AG08395 (cell line): ENCODE data around the gene SF1.
"Not testable (repeated sequence)": the region's sequence is repeated elsewhere in the genome, so short reads cannot be mapped to it uniquely, and the experiment has no call there.

ENCODE experiments used
- DNase-seq: peaks from one replicate; pipeline ENCODE4 v3.0.0; 2012; ENCODE audit warnings: mixed read lengths, low spot score

The SF1 gene, protein sequence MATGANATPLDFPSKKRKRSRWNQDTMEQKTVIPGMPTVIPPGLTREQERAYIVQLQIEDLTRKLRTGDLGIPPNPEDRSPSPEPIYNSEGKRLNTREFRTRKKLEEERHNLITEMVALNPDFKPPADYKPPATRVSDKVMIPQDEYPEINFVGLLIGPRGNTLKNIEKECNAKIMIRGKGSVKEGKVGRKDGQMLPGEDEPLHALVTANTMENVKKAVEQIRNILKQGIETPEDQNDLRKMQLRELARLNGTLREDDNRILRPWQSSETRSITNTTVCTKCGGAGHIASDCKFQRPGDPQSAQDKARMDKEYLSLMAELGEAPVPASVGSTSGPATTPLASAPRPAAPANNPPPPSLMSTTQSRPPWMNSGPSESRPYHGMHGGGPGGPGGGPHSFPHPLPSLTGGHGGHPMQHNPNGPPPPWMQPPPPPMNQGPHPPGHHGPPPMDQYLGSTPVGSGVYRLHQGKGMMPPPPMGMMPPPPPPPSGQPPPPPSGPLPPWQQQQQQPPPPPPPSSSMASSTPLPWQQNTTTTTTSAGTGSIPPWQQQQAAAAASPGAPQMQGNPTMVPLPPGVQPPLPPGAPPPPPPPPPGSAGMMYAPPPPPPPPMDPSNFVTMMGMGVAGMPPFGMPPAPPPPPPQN

DNA sequence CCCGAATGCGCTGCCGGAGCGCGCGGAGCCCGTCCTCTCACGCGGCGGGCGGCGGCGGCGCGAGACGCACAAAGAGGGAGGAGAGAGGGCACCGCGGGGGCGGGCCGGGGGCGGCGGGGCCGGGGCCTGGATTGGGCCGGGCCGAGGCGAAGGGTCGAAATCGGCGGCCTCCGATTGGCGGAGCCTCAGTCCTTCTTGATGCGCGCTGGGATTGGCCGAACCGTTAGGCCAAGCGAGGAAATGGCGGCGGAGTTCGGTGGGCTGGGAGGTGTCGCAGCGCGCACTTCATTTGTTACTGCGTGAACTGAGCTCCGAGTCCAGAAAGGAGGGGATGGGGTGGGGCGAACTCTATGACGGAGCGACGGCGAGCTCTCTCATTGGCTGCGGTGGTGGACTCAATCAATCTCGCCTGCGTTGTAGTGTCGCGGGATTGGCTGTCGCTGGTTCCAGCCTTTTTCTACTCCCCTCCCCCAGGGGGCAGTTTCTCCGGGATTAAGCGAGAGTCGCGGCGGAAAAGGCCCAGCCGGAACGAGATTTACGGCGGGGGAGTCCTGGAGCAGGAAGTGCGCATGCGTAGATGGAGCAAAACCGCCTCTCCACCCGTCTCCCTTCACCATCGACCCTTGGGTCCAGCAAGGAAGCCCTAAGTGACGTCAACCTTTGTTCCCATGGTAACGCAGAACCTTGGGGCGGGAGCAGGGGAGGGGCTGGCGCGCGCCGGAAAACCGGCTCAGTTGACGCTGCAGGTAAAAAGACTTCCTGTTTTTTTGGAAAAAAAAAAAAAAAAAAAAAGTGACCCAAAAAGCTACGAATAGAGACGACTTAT, at the start of gene SF1:
Gene SF1, minus strand, starts transcription at position 70 of the 826 bp plus-strand sequence. CDS start 150 bp downstream, outside the sequence.
- peak; percentile 99 for DNase-seq

DNA sequence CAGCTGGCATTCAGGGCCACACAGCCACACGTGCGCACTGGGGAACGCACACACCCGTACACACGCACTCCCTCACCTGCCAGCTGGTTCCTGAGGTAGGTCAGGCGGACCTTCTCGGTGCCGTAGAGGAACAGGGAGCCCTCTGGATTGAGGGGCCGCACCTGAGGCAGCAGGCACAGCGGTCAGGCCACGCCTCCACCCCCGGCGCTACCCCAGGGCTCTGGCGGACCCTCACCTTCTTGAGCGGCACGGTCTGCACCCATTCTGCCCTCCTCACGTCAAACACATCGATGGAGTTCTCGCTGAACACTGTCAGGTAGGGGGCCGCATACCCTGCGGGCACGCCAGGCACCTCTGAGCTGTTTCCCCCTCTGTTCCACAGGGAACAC, 49.1 kb upstream of the SF1 start:
- no peak for DNase-seq

DNA sequence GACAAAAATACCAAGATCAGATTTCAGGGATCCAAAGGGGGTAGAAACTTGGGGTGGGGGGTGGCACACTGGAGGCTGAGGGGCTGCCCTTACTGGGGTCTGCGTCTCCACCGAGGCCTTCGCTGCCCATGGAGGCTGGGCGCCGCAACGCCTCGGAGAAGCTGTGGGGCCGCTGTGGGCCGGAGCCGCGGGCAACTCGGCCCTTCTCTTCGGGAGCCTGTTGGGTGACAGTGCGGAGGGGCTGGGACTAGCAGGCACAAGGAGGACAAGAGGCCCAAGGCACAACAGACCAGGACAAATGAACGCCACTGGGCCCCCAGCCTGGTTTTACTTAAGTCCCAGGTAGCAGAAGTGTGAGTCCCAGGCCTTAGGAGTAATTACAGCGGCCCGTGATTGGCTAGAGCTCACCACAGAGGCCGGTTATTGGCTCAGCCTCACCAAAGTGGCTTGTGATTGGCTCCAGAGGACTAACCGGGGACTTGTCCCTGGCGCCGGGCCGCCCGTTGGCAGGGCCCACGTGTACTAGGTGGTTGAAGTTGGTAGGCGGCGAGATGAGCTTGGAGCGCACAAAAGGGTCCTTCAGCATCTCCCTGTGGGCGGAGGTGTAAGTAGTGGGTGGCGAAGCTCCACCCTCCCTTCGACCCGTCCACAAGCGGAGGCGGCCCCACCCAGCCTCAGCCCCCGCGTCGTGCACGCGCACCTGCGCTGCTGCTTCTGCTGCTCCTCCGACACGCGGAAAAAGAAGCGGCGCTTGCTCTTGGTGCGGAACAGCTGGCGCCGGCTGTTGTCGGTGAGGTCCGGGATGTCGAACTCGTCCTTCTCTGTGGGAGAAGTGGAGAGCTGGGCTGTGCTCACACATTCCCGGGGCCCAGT, 48.5 kb upstream of the SF1 start:
- DNase-seq: no peak

DNA sequence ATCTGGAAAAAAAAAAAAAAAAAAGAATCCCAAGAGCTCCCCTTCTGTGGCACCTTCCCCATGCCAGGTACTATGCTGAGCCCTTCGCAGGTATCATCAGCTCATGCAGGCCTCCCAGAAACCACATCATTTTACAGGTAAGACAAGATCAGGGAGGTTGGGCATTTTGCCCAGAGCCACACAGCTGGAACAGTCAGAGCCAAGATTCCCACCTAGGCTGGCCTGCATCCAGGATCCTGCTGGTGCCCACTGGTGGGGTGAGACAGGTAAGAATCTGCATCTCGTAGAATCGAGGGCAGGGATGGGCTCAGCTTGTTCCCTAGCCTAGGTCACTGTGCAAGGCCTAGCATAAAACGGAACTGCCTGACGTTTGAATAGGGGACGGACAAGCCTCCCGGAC, 47.7 kb upstream of the SF1 start:
- DNase-seq: no peak

DNA sequence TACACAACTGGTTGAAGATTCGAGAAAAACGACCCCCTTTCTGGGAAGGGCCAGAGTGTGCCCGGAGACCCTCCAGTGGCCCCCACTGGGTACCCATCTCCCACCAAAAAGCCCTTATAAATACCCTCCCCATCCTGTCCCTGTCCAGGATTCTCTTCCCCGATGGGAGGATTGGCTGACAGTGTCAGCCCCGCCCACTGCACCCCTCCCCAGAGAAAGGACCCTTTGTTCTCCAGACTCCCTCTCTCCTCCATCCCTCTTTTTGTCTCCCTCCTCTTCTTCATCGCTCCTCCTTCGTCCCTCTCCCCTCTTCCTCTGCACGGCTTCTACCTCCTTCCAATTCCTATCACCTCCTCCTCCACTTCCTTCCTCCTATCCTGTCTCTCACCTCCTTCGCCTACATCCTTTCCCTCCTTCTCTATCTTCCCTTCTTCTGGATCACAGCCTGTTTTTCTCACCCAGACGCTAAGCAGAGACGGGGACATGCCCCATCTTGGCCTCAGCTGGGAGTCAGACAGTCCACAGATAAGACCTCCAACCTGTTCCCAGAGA, 45.3 kb upstream of the SF1 start:
- DNase-seq: no peak

DNA sequence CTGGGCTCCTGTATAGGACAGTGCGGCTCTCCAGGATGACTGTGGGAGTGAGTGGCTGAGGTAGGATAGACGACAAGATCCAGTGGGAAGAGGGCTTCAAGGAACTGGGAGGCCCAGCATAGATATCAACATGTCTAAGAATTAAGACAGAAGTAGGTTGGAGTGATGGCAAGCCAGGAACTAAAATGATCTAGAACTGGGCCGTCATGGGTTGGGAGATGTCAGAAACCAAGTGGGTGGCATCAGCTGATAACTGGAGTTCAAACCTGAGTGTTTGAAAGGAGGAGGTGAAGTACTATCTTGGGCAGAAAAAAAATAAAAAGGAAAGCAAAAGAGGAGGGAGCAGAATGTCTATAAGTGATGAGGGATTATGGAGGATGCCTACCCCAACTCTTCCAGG, 39.1 kb upstream of the SF1 start:
- DNase-seq: no peak

DNA sequence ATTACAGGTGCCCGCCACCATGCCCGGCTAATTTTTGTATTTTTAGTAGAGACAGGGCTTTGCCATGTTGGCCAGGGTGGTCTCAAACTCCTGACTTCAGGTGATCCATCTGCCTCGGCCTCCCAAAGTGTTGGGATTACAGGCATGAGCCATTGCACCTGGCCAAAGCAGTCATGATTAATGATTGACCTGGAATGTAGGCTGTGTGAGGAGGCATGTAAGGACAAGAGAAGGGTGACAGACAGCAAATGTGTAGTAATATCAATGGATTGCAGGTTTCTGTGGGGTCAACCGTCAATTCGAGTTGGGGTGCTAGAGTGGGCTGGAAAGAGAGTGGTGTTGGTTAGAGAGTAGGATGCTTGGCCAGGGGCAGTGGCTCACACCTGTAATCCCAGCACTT, 37.1 kb upstream of the SF1 start:
- DNase-seq: not testable (repeated sequence)

DNA sequence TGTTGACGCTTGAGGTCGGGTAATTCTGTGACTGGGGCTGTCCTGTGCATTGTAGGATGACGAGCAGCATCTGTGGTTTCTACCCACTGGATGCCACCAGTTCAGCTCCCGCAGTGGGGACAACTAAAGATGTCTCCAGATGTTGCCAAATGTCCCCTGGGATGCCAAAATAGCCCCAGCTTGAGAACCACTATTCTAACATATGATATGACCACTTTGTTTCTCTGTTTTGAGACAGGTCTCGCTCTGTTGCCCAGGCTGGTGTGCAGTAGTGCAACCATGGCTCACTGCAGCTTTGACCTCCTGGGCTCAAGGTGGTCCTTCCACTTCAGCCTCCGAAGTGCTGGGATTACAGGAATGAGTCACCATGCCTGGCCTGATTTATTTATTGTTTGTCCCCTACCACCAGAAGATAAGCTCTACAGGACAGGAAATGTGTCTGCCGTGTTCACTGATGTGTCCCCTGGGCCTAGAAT, 36.4 kb upstream of the SF1 start:
- no peak for DNase-seq

DNA sequence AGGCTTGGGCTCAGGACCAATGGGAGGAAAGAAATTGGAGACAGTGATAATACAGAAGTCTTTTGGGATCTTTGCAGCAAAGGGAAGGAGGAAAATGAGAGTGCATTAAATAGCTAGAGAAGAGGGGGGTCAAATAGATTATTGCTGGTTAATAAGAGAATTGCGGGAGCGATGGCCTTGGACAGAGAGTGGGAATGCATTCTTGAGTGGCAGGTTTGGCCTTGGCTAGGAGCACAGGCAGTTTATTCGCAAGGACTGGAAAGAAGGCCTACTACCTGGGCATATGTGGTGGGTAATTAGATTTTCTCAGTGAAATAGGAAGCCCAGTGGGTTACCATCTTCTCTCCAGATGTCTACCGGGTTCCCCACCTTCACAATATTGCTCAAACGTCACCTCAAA, 35.5 kb upstream of the SF1 start:
- no peak for DNase-seq

DNA sequence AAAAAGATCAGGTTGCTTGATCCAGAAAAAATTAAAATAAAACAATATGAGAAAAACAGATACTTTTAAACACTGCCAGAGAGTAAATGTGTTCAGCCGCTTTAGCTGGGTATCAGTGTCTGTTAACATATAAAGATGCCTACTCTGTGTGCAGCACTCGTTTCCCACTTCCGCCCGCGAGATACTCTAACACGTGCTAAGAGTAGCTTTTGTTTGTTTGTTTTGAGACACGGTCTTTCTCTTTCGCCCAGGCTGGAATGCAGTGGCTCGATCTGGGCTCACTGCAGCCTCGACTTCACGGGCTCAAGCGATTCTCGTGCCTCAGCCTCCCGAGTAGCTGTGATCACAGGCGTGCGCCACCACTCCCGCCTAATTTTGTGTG, 32.5 kb upstream of the SF1 start:
- DNase-seq: no peak

DNA sequence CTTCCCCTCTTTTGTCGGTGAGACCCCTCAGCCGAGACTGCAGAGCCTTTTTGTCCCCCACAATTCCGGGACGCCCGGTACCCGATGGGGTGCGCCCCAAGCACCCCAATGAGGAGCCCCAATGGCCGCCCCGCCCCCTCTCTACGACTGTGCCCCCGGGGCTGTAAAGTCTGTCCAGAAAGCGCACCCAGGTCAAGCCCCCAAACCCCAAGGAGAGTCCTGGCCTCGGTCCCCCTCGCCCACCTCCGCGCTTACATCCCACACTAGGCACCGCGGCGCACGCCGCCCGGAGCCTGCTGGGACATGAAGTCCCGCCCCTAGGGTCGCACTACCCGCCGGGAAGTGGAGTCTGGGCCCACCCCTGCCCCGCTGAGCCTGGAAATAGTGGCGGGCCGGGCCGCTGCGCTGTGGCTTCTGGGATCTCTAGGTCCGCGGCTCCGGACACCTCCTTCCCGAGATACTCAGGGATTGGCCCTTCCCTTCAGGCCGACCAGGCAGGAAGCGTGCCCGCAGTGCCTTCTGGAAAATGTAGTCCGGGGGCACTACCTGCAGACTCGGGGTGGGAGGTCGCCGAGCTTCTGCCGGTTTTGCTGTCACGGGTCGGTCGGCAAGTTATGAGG, 32.0 kb upstream of the SF1 start, which contains the start of gene MEN1:
Gene MEN1, minus strand, starts transcription at position 281 of the 620 bp plus-strand sequence. CDS start 442 bp downstream, outside the sequence.
- peak; percentile 98 for DNase-seq

DNA sequence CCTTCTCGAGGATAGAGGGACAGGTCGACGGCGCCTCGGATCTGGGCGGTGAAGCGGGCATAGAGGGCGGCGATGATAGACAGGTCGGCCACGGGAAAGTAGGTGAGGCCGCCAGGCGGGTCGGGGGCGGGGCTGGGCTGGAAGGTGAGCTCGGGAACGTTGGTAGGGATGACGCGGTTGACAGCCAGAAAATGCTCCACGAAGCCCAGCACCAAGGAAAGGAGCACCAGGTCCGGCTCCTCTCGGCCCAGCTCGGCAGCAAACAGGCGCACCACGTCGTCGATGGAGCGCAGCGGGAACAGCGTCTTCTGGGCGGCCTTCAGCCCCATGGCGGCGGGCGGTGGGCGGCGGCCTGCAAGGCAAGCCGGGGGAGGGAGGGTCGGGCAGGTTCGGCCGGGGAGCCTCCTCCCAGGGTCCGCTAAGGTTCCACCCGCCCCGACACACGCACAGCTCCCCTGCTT, 31.5 kb upstream of the SF1 start:
- DNase-seq: peak; percentile 10

DNA sequence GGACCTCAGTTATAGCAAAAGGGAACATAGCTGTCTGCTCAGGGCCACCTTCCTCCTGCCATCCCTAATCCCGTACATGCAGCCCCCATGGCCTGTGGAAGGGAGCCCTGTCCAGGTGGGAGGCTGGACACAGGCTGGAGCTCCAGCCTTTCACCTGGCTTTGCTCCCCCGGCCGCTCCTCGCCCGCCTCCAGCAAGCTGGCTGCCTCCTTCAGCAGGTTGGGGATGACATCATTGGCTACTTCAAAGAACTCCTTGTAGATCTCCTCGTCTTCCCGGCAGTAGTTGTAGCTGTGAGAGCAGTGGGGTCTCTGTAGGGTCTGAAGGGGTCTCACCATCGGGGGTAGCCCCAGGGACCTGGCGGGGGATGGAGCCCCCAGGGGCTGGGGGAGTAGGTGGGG, 27.1 kb upstream of the SF1 start:
- no peak for DNase-seq

DNA sequence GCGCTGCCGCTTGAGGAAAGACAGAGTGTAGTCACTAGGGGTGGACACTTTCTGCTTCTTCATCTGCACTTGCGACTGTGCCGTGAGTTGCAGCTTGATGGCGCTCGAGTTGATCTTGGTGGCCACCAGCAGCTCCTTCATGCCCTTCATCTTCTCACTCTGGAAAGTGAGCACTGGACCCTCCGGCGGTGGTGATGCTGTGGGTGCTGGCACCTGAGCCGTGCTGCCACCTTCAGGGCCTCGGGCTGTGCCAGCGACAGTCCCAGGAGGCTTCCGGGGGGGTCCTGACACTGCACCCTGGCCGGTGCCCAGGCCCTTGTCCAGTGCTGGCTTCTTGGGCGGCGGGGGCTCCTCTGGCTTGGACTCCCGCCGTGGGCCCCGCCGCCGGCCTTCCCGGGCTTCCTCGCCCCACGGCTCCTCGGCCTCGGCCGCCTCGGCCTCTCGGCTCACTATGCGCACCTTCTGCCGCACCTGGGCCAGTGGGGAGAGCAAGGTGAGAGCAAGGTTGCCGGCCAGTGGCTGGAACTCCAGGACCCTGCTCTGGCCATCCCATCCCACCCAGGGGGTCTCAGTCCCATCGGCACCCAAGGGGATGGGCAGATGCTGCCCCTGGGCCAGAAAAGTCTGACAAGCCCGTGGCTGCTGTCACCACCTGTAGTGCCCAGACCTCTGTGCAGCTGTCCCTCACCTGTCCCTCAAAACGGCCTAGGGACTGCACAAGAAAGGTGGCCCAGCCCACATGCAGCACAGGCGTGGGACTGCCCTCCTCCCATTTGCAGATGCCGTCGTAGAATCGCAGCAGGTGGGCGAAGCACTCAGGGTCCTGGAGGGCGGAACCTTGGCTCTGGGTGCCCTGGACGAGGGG, 26.2 kb upstream of the SF1 start:
- no peak for DNase-seq

DNA sequence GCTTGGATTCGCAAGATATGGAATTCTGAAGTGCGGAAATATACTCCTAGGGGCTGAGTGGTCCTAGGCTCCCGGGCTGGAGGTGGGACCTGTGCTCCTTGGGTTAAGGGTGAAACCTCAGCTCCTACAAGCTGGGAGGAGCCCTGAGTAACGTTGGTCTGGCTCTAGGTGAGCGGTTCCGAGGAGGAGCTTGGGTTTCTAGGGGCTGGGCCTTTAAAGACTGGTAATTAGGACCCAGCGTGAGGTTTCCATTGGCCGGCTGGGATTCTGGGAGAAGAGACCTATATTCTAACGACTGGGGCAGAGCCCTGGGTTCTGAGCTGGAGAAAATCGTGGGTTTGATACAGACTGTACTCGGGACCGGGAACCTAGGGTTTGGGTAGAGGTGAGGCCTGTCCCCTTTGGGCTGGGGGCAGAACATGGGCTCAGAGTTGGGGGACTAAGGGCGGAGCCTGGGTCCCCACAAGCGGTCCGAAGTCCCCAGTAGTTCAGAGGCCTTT, 25.6 kb upstream of the SF1 start:
- no peak for DNase-seq

DNA sequence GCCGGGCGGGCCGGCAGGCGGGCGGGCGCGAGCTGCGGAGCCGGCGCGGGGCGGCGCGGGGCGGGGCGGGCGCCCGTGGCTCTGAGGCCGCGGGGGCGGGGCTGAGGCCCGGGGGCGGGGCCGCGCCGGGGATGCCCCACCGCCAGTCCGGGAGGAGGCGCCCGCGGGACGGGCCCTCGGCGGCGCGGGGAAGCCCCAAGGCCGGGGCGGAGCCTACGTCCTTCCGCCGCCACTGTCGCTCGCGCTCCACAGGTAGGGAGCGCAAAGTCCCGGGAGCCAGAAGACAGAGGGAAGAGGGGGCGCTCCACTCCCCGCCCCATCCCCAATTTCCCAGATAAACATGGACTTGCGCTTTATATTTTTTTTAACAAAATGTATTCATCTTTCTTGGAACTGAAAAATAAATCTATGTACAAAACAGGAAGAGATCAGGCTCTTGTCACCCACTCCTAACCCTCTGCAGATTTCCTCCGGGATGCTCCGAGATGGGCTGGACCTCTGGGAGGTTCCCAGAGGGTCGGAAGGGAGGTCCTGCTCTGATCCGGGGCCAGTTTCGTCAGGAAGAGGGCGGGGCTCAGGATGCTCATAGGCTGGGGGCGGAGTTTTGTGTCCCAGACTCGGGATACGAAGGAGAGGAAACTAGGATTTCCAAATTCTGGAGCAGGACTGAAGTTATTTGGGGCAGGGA, 25.0 kb upstream of the SF1 start, which contains the start of gene MAP4K2:
Gene MAP4K2, minus strand, starts transcription at position 57 of the 688 bp plus-strand sequence. CDS start 65 bp downstream, outside the sequence.
- peak; percentile 96 for DNase-seq

DNA sequence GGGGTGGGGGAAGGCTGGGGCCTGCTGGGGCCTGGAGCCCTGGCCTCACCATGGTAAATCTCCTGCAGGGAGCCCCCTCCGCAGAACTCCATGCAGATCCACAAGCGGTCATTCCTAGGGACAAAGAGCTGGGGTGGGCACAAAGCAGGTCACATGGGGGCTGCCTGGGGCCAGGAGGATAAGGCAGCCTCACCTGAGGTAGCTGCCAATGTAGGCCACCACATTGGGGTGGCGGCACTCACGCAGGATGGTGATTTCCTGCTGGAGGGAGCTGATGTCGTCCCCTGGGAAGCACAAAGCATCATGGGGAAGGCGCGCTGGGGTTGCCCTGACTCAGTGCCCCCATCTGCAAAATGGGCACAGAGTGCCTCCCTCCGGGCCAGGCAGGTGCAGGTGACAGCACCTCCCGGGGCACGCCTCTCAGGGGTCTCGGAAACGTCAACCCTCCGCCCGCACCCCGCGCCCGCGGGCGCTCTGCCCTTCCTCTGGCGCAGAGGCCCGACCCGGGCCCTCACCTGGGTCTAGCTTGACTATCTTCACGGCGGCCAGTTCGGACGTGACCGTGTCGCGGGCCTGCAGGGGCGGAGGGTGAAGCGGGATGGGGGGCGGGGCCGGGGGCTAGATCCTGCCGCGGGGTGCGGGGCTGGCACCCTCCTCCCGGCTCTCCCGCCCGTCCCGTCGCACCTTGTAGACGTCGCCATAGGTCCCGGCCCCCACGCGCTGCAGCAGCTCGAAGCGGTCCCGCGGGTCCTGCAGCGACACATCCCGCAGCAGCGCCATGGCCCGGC, 24.2 kb upstream of the SF1 start:
- no peak for DNase-seq
